GM10248 (cell line): ENCODE results near the gene STARD3.

Experiments
- CTCF ChIA-PET: fragments of 300-600 bp; sonication (Branson Sonifier 250); formaldehyde crosslinking; extraction: SDS; loops from one replicate; lab custom pipeline; 2021; ENCODE audit warnings: antibody characterized with exemption; lab: Yijun Ruan, JAX
- POLR2A ChIA-PET: fragments of 350-650 bp; sonication (Branson Sonifier 250); formaldehyde crosslinking; extraction: SDS; loops from one replicate; lab custom pipeline; 2020; ENCODE audit warnings: antibody characterized with exemption; lab: Yijun Ruan, JAX
- DNase-seq: peaks from one replicate; pipeline ENCODE4 v3.0.0; 2012; ENCODE audit errors: extremely low spot score
- TF ChIP-seq, protein P1 (sequence below): IDR thresholded peaks from 2 replicates; pipeline ENCODE4 v1.5.1; 2012; ENCODE audit warnings: mild to moderate bottlenecking, low read depth; ENCODE audit errors: extremely low read depth, missing control alignments, control extremely low read depth

Gene STARD3

DNA sequence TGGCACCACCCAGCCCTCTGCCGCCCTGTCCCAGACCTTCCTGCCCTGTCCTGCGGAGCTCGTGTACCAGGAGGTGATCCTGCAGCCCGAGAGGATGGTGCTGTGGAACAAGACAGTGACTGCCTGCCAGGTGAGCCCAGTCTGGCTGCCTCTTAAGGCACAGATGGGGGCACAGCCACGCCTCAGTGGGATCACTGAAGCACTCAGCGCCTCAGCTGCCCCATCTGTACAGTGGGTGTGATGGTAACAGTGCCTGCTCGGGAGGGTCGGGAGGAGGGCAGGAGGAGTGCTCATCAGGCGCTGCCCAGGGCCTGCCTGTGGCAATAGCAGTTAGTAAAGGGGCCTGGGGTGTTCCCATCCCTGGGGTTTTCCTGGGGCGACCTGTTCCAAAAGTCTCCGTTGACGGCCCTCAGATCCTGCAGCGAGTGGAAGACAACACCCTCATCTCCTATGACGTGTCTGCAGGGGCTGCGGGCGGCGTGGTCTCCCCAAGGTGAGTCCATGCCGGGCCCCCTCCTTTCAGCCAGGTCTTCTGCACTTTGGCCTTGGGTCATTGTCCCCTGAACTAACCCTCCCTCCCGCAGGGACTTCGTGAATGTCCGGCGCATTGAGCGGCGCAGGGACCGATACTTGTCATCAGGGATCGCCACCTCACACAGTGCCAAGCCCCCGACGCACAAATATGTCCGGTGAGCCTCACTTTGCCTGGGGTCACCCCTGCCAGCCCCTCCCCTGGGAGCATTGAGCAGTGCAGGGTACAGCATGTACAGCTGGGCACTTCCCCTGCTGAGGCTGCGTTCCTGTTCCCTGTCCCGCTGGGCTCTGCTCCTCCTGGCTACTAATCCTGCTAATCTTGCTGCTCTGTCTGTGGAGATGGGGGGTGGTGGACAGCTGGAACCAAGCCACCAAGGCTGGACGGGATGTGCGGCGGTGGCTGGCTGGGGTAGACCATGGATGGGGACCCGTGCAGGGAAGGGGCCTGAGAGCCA, 23.7 kb downstream of the STARD3 start:
- ChIA-PET CTCF (interaction anchor here (1.1 to 21.1 kb wide), 5 partner anchors 8 to 39 kb away, joined by 4 to 180 read pairs (median 6); no protein-coding TSS in a partner anchor), POLR2A (no interaction called here)
- DNase-seq: no peak
- TF ChIP-seq, protein P1, sequence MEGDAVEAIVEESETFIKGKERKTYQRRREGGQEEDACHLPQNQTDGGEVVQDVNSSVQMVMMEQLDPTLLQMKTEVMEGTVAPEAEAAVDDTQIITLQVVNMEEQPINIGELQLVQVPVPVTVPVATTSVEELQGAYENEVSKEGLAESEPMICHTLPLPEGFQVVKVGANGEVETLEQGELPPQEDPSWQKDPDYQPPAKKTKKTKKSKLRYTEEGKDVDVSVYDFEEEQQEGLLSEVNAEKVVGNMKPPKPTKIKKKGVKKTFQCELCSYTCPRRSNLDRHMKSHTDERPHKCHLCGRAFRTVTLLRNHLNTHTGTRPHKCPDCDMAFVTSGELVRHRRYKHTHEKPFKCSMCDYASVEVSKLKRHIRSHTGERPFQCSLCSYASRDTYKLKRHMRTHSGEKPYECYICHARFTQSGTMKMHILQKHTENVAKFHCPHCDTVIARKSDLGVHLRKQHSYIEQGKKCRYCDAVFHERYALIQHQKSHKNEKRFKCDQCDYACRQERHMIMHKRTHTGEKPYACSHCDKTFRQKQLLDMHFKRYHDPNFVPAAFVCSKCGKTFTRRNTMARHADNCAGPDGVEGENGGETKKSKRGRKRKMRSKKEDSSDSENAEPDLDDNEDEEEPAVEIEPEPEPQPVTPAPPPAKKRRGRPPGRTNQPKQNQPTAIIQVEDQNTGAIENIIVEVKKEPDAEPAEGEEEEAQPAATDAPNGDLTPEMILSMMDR: no peak

DNA sequence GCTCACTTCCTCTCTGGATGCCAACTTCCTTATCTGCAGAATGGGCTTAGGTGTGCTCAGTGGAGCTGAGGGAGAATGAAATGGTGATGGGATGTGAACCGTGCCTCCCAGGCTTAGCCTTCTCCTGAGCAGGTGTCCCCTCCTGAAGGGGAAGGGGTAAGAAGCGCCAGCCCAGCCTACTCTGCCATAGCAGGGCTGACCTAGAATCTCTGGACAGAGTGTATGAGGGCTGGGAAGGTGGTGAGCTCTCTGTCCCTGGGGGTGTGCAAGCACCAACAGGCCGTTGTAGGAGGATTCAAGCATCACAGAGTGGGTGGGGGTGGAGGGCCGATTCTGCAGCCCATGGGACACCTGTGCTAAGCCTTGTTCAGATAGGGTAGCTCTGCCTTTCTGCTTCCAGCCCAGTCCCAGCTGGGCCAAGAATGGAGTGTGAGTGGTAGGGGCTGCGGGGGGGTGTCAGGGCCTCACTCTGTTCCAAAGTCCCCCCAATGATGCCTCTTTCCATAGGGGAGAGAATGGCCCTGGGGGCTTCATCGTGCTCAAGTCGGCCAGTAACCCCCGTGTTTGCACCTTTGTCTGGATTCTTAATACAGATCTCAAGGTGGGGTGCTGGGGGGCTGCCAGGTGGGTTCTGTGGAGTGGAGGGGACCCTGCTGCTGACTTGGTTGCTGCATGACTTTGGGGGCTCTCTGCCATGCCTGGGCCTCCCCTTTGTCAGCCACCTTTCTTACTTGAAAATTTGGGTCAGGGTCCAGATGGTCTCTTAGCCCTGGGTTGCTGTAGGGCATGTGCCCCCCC, 25.0 kb downstream of the STARD3 start:
- no peak for DNase-seq
- TF ChIP-seq, protein P1: no peak
- CTCF ChIA-PET: interaction anchor here (0.8 to 21.1 kb wide), 5 partner anchors 9 to 40 kb away, joined by 3 to 180 read pairs (median 3); no protein-coding TSS in a partner anchor
- POLR2A ChIA-PET: no interaction called here

DNA sequence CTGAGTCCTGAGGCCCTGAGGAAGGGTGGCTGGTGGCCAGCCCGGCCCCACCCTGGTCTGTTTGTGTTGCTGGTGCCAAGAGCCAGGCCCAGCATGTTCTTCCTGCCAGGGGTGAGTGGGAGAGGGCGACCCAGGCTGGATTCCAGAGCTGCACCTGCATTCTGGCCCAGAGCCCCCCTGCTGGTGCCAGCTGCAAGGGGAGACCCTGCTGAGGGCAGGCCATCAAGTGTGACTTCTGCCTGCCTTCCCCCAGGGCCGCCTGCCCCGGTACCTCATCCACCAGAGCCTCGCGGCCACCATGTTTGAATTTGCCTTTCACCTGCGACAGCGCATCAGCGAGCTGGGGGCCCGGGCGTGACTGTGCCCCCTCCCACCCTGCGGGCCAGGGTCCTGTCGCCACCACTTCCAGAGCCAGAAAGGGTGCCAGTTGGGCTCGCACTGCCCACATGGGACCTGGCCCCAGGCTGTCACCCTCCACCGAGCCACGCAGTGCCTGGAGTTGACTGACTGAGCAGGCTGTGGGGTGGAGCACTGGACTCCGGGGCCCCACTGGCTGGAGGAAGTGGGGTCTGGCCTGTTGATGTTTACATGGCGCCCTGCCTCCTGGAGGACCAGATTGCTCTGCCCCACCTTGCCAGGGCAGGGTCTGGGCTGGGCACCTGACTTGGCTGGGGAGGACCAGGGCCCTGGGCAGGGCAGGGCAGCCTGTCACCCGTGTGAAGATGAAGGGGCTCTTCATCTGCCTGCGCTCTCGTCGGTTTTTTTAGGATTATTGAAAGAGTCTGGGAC, 25.8 kb downstream of the STARD3 start:
- POLR2A ChIA-PET: no interaction called here

DNA sequence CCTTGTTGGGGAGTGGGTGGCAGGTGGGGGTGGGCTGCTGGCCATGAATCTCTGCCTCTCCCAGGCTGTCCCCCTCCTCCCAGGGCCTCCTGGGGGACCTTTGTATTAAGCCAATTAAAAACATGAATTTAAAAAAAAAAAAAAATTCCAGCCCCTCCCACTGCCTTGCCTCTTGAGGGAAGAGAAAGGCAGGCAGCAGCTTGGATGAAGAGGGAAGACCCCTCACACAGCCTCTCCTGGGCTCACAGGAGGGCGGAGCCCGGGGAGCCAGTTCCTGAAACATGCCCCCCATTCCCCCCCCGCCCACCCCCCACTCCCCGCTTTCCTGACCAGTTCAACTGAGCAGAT, 26.4 kb downstream of the STARD3 start:
- no peak for DNase-seq
- CTCF ChIA-PET: interaction anchor here (1.2 to 21.1 kb wide), 3 partner anchors 11 to 42 kb away, joined by 3 to 180 read pairs (median 134); no protein-coding TSS in a partner anchor
- TF ChIP-seq, protein P1: no peak
- POLR2A ChIA-PET: no interaction called here

More for the DNA sequence above, 25.8 kb downstream of the STARD3 start:
- TF ChIP-seq, protein P1: no peak
- CTCF ChIA-PET: interaction anchor here (1.0 to 21.1 kb wide), 5 partner anchors 8 to 42 kb away, joined by 3 to 180 read pairs (median 3); no protein-coding TSS in a partner anchor
- no peak for DNase-seq

DNA sequence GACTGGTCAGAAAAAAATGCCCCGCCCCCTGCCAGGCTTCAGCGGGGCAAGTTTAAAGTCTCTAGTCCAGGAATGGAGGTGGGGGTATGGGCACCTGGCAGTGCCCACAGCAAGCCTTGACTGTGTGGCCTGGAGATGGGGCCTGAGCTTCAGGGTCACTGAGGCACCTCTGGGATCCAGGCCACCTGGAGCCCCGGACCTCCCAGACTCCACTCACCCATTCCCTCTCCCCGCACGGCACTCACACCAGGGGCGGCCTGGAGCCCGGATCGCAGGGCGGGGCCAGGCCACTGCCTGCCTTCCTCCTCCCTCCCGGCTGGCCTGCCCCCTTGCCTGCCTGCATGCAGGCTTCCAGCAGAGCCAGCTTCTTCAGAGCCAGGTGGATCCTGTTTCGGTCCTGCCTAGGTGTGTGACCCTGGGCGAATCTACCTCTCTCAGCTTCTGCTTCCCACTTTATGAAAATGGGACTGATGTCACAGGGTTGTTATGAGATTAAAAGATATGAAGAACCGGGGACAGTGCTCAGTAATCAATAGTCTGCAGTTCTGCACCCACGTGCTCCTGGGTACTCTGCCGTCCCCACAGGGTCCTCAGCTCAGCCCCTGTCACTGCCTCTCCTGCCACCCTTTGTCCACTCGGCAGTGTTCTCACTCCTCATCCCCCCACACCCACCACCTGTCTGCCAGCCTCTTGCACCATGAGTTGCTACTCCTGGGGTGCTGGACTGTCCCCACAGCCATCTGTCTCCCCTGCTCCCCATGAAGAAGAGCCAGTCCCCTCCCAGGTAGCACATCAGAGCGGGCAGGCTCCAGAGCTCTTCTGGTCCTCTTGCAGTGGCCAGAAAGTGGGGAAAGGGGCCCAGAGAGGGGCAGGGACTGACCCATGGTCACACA, 27.0 kb downstream of the STARD3 start:
- ChIA-PET POLR2A (no interaction called here), CTCF (interaction anchor here (1.2 to 21.1 kb wide), 4 partner anchors 12 to 43 kb away, joined by 3 to 180 read pairs (median 73); no protein-coding TSS in a partner anchor)
- DNase-seq: no peak
- TF ChIP-seq, protein P1: no peak
